ENCODE measurements around the gene COX14. TPM values are rescaled to one million over a fixed set of nuclear protein-coding genes. Genes with fewer than 3 reads are reported as not detected.

Gene COX14
- total RNA-seq, 1 donor from 2014 or later = 41.5 TPM

- H3K27ac Mint-ChIP-seq (ENCODE audit: unreplicated experiment) = no peak overlapping the region
- no peaks in the 10 kb centered on the region for H3K27me3 Mint-ChIP-seq (ENCODE audit: unreplicated experiment)
- H3K4me3 Mint-ChIP-seq (ENCODE audit: unreplicated experiment) = no peak overlapping the region
- H3K4me1 Mint-ChIP-seq (ENCODE audit: unreplicated experiment) = peaks cover 13% of the 10 kb centered on the region
- no peaks in the 10 kb centered on the region for H3K36me3 Mint-ChIP-seq (ENCODE audit: unreplicated experiment)
- no peaks in the 10 kb centered on the region for H3K9me3 Mint-ChIP-seq (ENCODE audit: unreplicated experiment)
- no peak for DNase-seq (ENCODE audit: extremely low spot score, unreplicated experiment)
- no peak for TF ChIP-seq CTCF (IDR thresholded peaks at IDR 0.05)
Measured at GRCh38 chr12:50073206-50073605, 38.8 kb upstream of the COX14 start.

GRCh38 chr12:50073712-50074111 lies 38.3 kb upstream of the COX14 start:
- Mint-ChIP-seq H3K4me1 (ENCODE audit: unreplicated experiment) (peaks cover 13% of the 10 kb centered on the region), H3K27me3 (ENCODE audit: unreplicated experiment) (no peaks in the 10 kb centered on the region), H3K36me3 (ENCODE audit: unreplicated experiment) (no peaks in the 10 kb centered on the region), H3K4me3 (ENCODE audit: unreplicated experiment) (no peak overlapping the region), H3K27ac (ENCODE audit: unreplicated experiment) (no peak overlapping the region), H3K9me3 (ENCODE audit: unreplicated experiment) (no peaks in the 10 kb centered on the region)
- TF ChIP-seq CTCF (IDR thresholded peaks at IDR 0.05) = no peak
- DNase-seq (ENCODE audit: extremely low spot score, unreplicated experiment) = no peak

- TF ChIP-seq CTCF (IDR thresholded peaks at IDR 0.05) = peak; percentile 95
Measured at GRCh38 chr12:50074936-50075807, 36.9 kb upstream of the COX14 start.

GRCh38 chr12:50075808-50076170 lies 36.2 kb upstream of the COX14 start:
- no peak for DNase-seq (ENCODE audit: extremely low spot score, unreplicated experiment)
- Mint-ChIP-seq H3K4me1 (ENCODE audit: unreplicated experiment) (peaks cover 4% of the 10 kb centered on the region), H3K27me3 (ENCODE audit: unreplicated experiment) (no peaks in the 10 kb centered on the region), H3K27ac (ENCODE audit: unreplicated experiment) (no peak overlapping the region), H3K4me3 (ENCODE audit: unreplicated experiment) (no peak overlapping the region), H3K9me3 (ENCODE audit: unreplicated experiment) (no peaks in the 10 kb centered on the region), H3K36me3 (ENCODE audit: unreplicated experiment) (no peaks in the 10 kb centered on the region)
- TF ChIP-seq CTCF (IDR thresholded peaks at IDR 0.05) = no peak

More at GRCh38 chr12:50074936-50075807, 36.9 kb upstream of the COX14 start:
- Mint-ChIP-seq H3K4me3 (ENCODE audit: unreplicated experiment) (no peak overlapping the region), H3K27me3 (ENCODE audit: unreplicated experiment) (no peaks in the 10 kb centered on the region), H3K36me3 (ENCODE audit: unreplicated experiment) (no peaks in the 10 kb centered on the region), H3K4me1 (ENCODE audit: unreplicated experiment) (peaks cover 10% of the 10 kb centered on the region), H3K27ac (ENCODE audit: unreplicated experiment) (peak overlapping the region; percentile 68), H3K9me3 (ENCODE audit: unreplicated experiment) (no peaks in the 10 kb centered on the region)
- peak; percentile 95 for DNase-seq (ENCODE audit: extremely low spot score, unreplicated experiment)

GRCh38 chr12:50077099-50077498 lies 34.9 kb upstream of the COX14 start:
- Mint-ChIP-seq H3K4me3 (ENCODE audit: unreplicated experiment) (no peak overlapping the region), H3K27me3 (ENCODE audit: unreplicated experiment) (no peaks in the 10 kb centered on the region), H3K27ac (ENCODE audit: unreplicated experiment) (no peak overlapping the region), H3K9me3 (ENCODE audit: unreplicated experiment) (no peaks in the 10 kb centered on the region), H3K4me1 (ENCODE audit: unreplicated experiment) (peaks cover 2% of the 10 kb centered on the region), H3K36me3 (ENCODE audit: unreplicated experiment) (no peaks in the 10 kb centered on the region)
- no peak for TF ChIP-seq CTCF (IDR thresholded peaks at IDR 0.05)
- DNase-seq (ENCODE audit: extremely low spot score, unreplicated experiment) = no peak

Measured in osteocyte (in vitro differentiated cells).